Amygdala (tissue), 56 donors: ENCODE measurements around the gene TTYH3.
A peak's percentile ranks its signal among the peaks of the same experiment; 100 is the strongest.

ENCODE experiments used
- DNase-seq, 56 donors: peaks; one replicate each; lab custom pipeline; 2025; lab: John Stamatoyannopoulos, UW

The TTYH3 gene

GRCh38 chr7:2698581-2699288 lies 66.9 kb downstream of the TTYH3 start:
- no peak for DNase-seq

GRCh38 chr7:2699289-2699620 lies 67.5 kb downstream of the TTYH3 start:
- DNase-seq: no peak

- no peak for DNase-seq
Measured at GRCh38 chr7:2700141-2700850, 68.5 kb downstream of the TTYH3 start.

GRCh38 chr7:2701424-2701823 lies 69.6 kb downstream of the TTYH3 start:
- DNase-seq: peak in 3 of 56 donors; percentile 58 to 70 (median 59)

GRCh38 chr7:2701832-2702593 lies 70.2 kb downstream of the TTYH3 start:
- DNase-seq: peak in 52 of 56 donors; percentile 36 to 93 (median 75)

GRCh38 chr7:2702594-2702957 lies 70.8 kb downstream of the TTYH3 start:
- peak in 1 of 56 donors; percentile 46 for DNase-seq

- no peak for DNase-seq
Measured at GRCh38 chr7:2705371-2706096, 73.7 kb downstream of the TTYH3 start.

GRCh38 chr7:2706685-2707126 lies 74.9 kb downstream of the TTYH3 start:
- no peak for DNase-seq

GRCh38 chr7:2707481-2707880 lies 75.7 kb downstream of the TTYH3 start:
- no peak for DNase-seq

GRCh38 chr7:2708041-2708440 lies 76.3 kb downstream of the TTYH3 start:
- DNase-seq: no peak

- DNase-seq: no peak
Measured at GRCh38 chr7:2708547-2709310, 76.9 kb downstream of the TTYH3 start.

- DNase-seq: peak in 33 of 56 donors; percentile 18 to 82 (median 48)
Measured at GRCh38 chr7:2709553-2710285, 77.9 kb downstream of the TTYH3 start.

GRCh38 chr7:2710286-2710655 lies 78.5 kb downstream of the TTYH3 start:
- no peak for DNase-seq

- DNase-seq: no peak
Measured at GRCh38 chr7:2710901-2711551, 79.2 kb downstream of the TTYH3 start.

GRCh38 chr7:2711895-2712675 lies 80.3 kb downstream of the TTYH3 start:
- DNase-seq: no peak

- peak in 4 of 56 donors; percentile 21 to 47 (median 30) for DNase-seq
Measured at GRCh38 chr7:2713370-2713769, 81.6 kb downstream of the TTYH3 start.

GRCh38 chr7:2713978-2714377 lies 82.2 kb downstream of the TTYH3 start:
- no peak for DNase-seq
